ENCODE data around the gene PSMD13.

The PSMD13 gene

DNA sequence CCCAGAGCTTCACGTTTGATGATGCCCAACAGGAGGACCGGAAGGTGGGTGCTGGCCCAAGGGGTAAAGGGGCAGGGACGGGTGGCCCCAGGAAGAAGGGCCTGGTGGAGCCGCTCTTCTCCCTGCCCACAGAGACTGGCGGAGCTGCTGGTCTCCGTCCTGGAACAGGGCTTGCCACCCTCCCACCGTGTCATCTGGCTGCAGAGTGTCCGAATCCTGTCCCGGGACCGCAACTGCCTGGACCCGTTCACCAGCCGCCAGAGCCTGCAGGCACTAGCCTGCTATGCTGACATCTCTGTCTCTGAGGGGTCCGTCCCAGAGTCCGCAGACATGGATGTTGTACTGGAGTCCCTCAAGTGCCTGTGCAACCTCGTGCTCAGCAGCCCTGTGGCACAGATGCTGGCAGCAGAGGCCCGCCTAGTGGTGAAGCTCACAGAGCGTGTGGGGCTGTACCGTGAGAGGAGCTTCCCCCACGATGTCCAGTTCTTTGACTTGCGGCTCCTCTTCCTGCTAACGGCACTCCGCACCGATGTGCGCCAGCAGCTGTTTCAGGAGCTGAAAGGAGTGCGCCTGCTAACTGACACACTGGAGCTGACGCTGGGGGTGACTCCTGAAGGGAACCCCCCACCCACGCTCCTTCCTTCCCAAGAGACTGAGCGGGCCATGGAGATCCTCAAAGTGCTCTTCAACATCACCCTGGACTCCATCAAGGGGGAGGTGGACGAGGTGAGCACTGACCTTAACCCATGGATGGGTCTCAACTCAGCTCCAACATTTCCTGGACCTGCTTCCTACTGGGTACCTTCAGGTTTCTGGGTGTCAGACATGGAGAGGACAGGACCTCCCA is 27.3 kb upstream of the PSMD13 start:
- Histone ChIP-seq H3F3A (ENCODE audit: insufficient read depth) (peaks cover 9% of the 10 kb centered on the region), H3K79me2 (ENCODE audit: insufficient read depth, low read length) (peaks cover 30% of the 10 kb centered on the region), H2AFZ (ENCODE audit: low read depth, low read length, severe bottlenecking) (no peak overlapping the region), H3K9me2 (replicated peaks; ENCODE audit: insufficient read depth, low read length) (no peaks in the 10 kb centered on the region), H3K4me2 (ENCODE audit: low read depth, low read length, poor library complexity, severe bottlenecking) (peak overlapping the region; percentile 69), H4K20me1 (ENCODE audit: low read depth, low read length) (no peaks in the 10 kb centered on the region; the same call in 1 of the 2 replicates), H3K9ac (ENCODE audit: low read length) (peak overlapping the region; percentile 80), H3K4me3 (ENCODE audit: insufficient read depth, low read length, poor library complexity, severe bottlenecking) (peak overlapping the region; percentile 74), H3K27ac (ENCODE audit: low read depth, low read length) (0 out of 2 replicates have a peak overlapping the region, but pooled peaks have one; percentile 94), H3K27me3 (ENCODE audit: low read length) (no peaks in the 10 kb centered on the region), H3K9me3 (ENCODE audit: insufficient read depth, low read length) (no peaks in the 10 kb centered on the region), H3K36me3 (ENCODE audit: low read length) (no peaks in the 10 kb centered on the region)
- TF ChIP-seq CTCF (IDR thresholded peaks at IDR 0.05; ENCODE audit: insufficient read depth, low read length, poor library complexity, severe bottlenecking), result no peak
- TF ChIP-seq EZH2phosphoT487 (conservative IDR thresholded peaks at IDR 0.05; ENCODE audit: low read length), result no peak

GRCh38 chr11:210122-210802 is 26.5 kb upstream of the PSMD13 start:
- Histone ChIP-seq H3K79me2 (ENCODE audit: insufficient read depth, low read length) (peaks cover 30% of the 10 kb centered on the region), H3K4me3 (ENCODE audit: insufficient read depth, low read length, poor library complexity, severe bottlenecking) (no peak overlapping the region), H3K4me2 (ENCODE audit: low read depth, low read length, poor library complexity, severe bottlenecking) (peak overlapping the region; percentile 69), H3K9me2 (replicated peaks; ENCODE audit: insufficient read depth, low read length) (no peaks in the 10 kb centered on the region), H3K9me3 (ENCODE audit: insufficient read depth, low read length) (no peaks in the 10 kb centered on the region), H3K9ac (ENCODE audit: low read length) (peak overlapping the region; percentile 80), H2AFZ (ENCODE audit: low read depth, low read length, severe bottlenecking) (no peak overlapping the region), H4K20me1 (ENCODE audit: low read depth, low read length) (no peaks in the 10 kb centered on the region; the same call in 1 of the 2 replicates), H3K27ac (ENCODE audit: low read depth, low read length) (no peak overlapping the region), H3F3A (ENCODE audit: insufficient read depth) (peaks cover 9% of the 10 kb centered on the region), H3K27me3 (ENCODE audit: low read length) (no peaks in the 10 kb centered on the region), H3K36me3 (ENCODE audit: low read length) (no peaks in the 10 kb centered on the region)
- no peak for TF ChIP-seq CTCF (IDR thresholded peaks at IDR 0.05; ENCODE audit: insufficient read depth, low read length, poor library complexity, severe bottlenecking)
- TF ChIP-seq EZH2phosphoT487 (conservative IDR thresholded peaks at IDR 0.05; ENCODE audit: low read length), result no peak

GRCh38 chr11:210803-211180 is 26.0 kb upstream of the PSMD13 start:
- Histone ChIP-seq H2AFZ (ENCODE audit: low read depth, low read length, severe bottlenecking) (no peak overlapping the region), H3K79me2 (ENCODE audit: insufficient read depth, low read length) (peaks cover 30% of the 10 kb centered on the region), H3K36me3 (ENCODE audit: low read length) (no peaks in the 10 kb centered on the region), H3F3A (ENCODE audit: insufficient read depth) (peaks cover 13% of the 10 kb centered on the region), H3K27me3 (ENCODE audit: low read length) (no peaks in the 10 kb centered on the region), H3K9me3 (ENCODE audit: insufficient read depth, low read length) (no peaks in the 10 kb centered on the region), H3K9me2 (replicated peaks; ENCODE audit: insufficient read depth, low read length) (no peaks in the 10 kb centered on the region), H3K4me3 (ENCODE audit: insufficient read depth, low read length, poor library complexity, severe bottlenecking) (no peak overlapping the region), H3K9ac (ENCODE audit: low read length) (no peak overlapping the region), H3K27ac (ENCODE audit: low read depth, low read length) (no peak overlapping the region), H3K4me2 (ENCODE audit: low read depth, low read length, poor library complexity, severe bottlenecking) (no peak overlapping the region), H4K20me1 (ENCODE audit: low read depth, low read length) (no peaks in the 10 kb centered on the region; the same call in 1 of the 2 replicates)
- TF ChIP-seq CTCF (IDR thresholded peaks at IDR 0.05; ENCODE audit: insufficient read depth, low read length, poor library complexity, severe bottlenecking), result no peak
- TF ChIP-seq EZH2phosphoT487 (conservative IDR thresholded peaks at IDR 0.05; ENCODE audit: low read length), result no peak
